Left lung (tissue), 10 donors: ENCODE results near the gene BFSP2. TPM values are rescaled to one million over a fixed set of nuclear protein-coding genes. Genes with fewer than 3 reads are reported as not detected.
A peak's percentile ranks its signal among the peaks of the same experiment; 100 is the strongest.

Source experiments
- ATAC-seq: fragments of 200-7000 bp; cut with Tn5 transposase; one replicate; pipeline ENCODE4 v1.9.1; 2020; ENCODE audit warnings: moderate library complexity
- DNase-seq, 4 donors: peaks; one replicate each; pipeline ENCODE4 v3.0.0-alpha.2; 2013 to 2020
- H3K27ac ChIP-seq, 2 donors: fragments of 200-600 bp; sonication (generic) in 1 of 2; one replicate each; pipeline versions ENCODE4 v1.5.0 to v1.8.0; 2020 to 2021
- H3K27me3 ChIP-seq, 2 donors: fragments of 200-600 bp; sonication (generic) in 1 of 2; one replicate each; pipeline versions ENCODE4 v1.5.0 to v1.8.0; 2020 to 2021
- H3K36me3 ChIP-seq, 2 donors: fragments of 200-600 bp; sonication (generic) in 1 of 2; one replicate each; pipeline versions ENCODE4 v1.5.0 to v1.8.0; 2020 to 2021
- H3K4me1 ChIP-seq, 2 donors: fragments of 200-600 bp; one replicate each; pipeline ENCODE4 v1.8.0; 2021
- H3K4me3 ChIP-seq, 2 donors: fragments of 200-600 bp; sonication (generic) in 1 of 2; one replicate each; pipeline versions ENCODE4 v1.5.0 to v1.8.0; 2020 to 2021; ENCODE audit warnings: mild to moderate bottlenecking in 1 of 2
- H3K9me3 ChIP-seq, 2 donors: fragments of 200-600 bp; sonication (generic) in 1 of 2; one replicate each; pipeline versions ENCODE4 v1.5.0 to v1.8.0; 2020 to 2021
- intact Hi-C, 2 donors: fragments of 100-400 bp; cut with DNase I; formaldehyde crosslinking; loops; one replicate each; pipeline versions ENCODE4 v1.11.2 to v1.14.2; 2022
- polyA plus RNA-seq, 6 donors: library from polyadenylated mRNA; unstranded; fragments of 120-200 nt; gene quantifications; one replicate each; pipeline ENCODE4 v1.2.1, GENCODE V29; 2013; ENCODE audit not compliant: insufficient read length in 6 of 6
- total RNA-seq, 2 donors: library from RNA; stranded (reverse); fragmentation: NEBNext Ultra II Directional; extraction: Animal tissue kit (Norgen Biotek cat#: 25700); gene quantifications; one replicate each; pipeline ENCODE4 v1.2.1, GENCODE V29; 2021
- TF ChIP-seq, protein P1 (sequence below), 2 donors: fragments of 200-600 bp; sonication (generic) in 1 of 2; IDR thresholded peaks; one replicate each; pipeline versions ENCODE4 v1.5.0 to v1.8.0; 2021; ENCODE audit warnings: antibody characterized with exemption in 2 of 2
- donor health status: DM: no; HTN: yes; CAD: no.
- donor health status: DM: no; HTN: no; CAD: no.

The BFSP2 gene
- total and polyA plus RNA-seq, 8 donors: not detected

DNA sequence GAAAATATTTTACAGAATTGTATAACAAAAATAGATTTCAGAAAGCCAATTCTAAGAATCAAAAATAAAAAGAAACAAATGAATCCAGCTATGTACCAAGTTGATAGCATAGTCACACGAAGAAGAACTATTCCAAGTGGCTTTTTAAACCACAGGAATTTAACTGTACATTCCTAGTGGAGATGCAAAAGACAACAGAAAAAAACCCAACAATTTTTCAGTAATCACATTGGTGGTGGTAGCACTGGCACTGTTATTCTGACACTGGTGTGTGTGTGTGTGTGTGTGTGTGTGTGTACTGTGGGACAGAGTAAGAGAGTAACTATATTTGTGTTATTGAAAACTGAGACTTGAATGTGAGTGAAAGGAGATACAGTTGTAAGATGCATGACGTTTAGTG lies 9.1 kb downstream of the BFSP2 start:
- TF ChIP-seq, protein P1, sequence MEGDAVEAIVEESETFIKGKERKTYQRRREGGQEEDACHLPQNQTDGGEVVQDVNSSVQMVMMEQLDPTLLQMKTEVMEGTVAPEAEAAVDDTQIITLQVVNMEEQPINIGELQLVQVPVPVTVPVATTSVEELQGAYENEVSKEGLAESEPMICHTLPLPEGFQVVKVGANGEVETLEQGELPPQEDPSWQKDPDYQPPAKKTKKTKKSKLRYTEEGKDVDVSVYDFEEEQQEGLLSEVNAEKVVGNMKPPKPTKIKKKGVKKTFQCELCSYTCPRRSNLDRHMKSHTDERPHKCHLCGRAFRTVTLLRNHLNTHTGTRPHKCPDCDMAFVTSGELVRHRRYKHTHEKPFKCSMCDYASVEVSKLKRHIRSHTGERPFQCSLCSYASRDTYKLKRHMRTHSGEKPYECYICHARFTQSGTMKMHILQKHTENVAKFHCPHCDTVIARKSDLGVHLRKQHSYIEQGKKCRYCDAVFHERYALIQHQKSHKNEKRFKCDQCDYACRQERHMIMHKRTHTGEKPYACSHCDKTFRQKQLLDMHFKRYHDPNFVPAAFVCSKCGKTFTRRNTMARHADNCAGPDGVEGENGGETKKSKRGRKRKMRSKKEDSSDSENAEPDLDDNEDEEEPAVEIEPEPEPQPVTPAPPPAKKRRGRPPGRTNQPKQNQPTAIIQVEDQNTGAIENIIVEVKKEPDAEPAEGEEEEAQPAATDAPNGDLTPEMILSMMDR (IDR thresholded peaks at IDR 0.05): no peak
- Histone ChIP-seq H3K36me3 (no peaks in the 10 kb centered on the region), H3K27me3 (peaks cover 0 to 4% of the 10 kb centered on the region in 2 donors), H3K4me1 (no peaks in the 10 kb centered on the region), H3K27ac (no peak overlapping the region), H3K9me3 (no peaks in the 10 kb centered on the region), H3K4me3 (no peak overlapping the region)
- intact Hi-C loops: no loop called here
- DNase-seq (no peak), ATAC-seq (no peak)

DNA sequence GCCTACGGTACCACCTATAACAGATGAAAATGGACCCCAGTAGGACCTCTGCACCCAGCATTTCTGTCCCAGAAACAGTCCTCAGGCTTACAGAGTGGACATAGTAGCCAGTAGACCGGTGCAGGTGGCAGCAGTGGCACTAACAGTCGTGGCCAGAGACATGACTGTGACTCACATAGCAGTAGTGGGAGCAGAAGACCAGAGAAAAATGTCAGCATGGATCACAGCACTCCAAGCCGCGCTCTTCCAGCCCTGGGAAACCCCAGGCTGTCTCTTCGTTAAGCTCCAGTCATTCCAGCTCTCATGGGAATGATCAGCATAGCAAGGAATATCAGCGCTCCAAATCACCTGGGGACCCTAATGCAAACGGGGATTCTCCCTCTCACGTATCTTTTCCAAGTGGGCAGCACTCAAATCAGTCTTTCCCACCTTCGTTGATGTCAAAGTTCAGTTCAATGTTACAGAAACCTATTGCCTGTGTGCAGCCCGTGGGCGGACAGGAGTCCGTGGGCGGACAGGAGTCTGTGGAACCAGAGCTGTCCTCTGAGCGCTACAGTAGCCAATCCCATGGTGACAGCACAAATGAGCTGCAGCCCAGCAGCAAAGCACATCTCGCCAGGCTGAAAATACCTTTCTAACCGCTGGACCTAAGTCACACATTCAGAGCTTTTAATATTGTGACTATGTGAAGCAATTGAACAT lies 10.5 kb downstream of the BFSP2 start:
- DNase-seq (no peak), ATAC-seq (no peak)
- H3K9me3 ChIP-seq: no peaks in the 10 kb centered on the region
- no peaks in the 10 kb centered on the region for H3K36me3 ChIP-seq
- intact Hi-C loops: loop anchor here in 1 of 2 donors (10.0 kb wide), 1 partner anchor 676 kb away; no protein-coding TSS in a partner anchor
- H3K27ac ChIP-seq: no peak overlapping the region
- TF ChIP-seq, protein P1 (IDR thresholded peaks at IDR 0.05): no peak
- peaks cover 0 to 4% of the 10 kb centered on the region in 2 donors for H3K27me3 ChIP-seq
- no peak overlapping the region for H3K4me3 ChIP-seq
- no peaks in the 10 kb centered on the region for H3K4me1 ChIP-seq

DNA sequence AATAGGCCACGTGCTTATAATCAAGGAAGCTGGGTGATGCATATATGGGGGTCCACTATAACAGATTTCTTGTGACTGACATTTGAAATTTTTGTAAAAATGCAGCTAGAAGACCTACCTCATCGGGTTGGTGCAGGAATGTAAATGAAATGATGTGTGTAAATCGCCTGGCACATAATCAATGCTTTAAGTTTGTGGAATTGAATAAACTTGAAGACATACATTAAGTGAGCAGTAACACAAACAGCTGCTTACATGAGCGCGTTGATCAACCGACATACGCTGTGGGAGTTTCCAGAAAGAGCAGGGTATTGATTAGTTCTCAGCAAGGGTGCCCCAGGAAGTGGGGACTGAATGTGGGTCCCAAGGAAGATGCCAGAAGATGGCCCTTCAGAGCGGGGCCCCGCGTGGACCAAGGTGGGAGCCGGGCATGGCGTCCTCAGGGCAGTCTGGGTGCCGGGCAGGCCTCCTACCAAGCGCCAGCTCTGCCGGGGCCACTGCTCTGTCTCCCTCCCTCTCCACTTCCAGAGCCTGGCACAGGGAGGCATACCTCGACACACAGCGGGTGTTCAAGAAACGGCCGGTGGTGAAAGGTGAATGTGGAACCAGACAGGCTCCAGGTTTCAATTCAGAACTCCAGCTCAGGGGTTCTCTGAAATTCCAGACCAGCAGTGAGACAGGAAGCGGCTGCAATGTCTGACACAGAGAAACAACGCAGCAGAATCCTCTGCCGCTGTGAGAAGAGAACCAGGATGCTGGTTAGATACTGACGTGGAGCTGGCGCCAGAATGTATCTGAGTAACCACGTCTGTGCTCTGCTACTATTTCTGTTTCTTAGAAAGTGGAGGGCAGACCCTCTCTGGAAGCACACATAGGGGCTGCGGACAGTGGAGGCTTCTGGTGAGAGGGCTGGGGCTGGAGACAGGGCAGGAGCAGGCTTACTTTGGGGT lies 12.6 kb downstream of the BFSP2 start:
- intact Hi-C loops: loop anchor here in 1 of 2 donors (10.0 kb wide), 1 partner anchor 678 kb away; no protein-coding TSS in a partner anchor
- Histone ChIP-seq H3K36me3 (no peaks in the 10 kb centered on the region), H3K27me3 (peaks cover 0 to 4% of the 10 kb centered on the region in 2 donors), H3K4me1 (no peaks in the 10 kb centered on the region), H3K9me3 (no peaks in the 10 kb centered on the region), H3K27ac (peak overlapping the region in 1 of 2 donors; percentile 33), H3K4me3 (no peak overlapping the region)
- TF ChIP-seq, protein P1 (IDR thresholded peaks at IDR 0.05): no peak
- ATAC-seq (peak; percentile 29), DNase-seq (peak in 3 of 4 donors; percentile 65 to 80 (median 71))

DNA sequence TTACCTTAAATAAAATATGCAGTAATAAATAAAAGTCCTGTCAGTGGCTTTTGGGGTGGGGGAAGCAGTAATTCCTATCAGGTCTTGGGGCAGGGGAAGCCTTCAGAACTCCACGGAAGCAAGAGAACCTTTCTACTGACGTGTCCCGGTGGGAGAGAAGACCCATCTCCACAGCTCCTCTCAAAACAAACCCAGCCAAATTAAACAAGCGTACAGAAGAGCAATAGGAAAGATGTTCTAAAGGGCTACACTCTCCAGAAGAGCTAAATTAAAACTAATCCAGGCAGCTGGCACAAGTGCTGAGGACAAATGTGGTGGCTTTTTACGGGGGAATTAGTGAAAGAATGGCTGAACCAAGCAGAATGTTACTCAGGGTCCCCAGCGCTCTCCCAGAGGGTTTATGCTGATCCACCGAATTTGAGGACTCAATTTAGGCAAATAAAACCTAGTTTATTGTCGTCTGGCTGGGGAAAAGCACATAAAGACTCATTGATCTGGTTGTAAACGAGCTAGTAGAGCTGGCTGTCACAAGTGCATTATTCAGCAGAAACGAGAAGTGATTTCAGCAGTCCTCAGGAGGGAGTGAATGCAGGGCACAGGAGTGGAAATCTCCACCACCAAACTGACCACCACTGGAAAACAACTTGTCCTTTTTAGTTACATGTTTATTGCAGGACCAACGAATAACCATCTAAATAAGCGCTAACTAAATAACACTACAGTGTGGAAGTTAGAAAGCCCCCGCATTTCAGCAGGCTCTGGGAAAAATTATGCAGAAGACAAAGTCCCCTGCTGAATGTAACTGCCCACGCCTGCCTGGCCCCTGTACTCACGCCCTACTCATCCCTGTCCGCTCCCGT lies 13.5 kb downstream of the BFSP2 start:
- intact Hi-C loops: loop anchor here in 1 of 2 donors (10.0 kb wide), 1 partner anchor 679 kb away; no protein-coding TSS in a partner anchor
- H3K27ac ChIP-seq: peak overlapping the region in 1 of 2 donors; percentile 33

More for the DNA sequence above, 13.5 kb downstream of the BFSP2 start:
- Histone ChIP-seq H3K36me3 (no peaks in the 10 kb centered on the region), H3K4me1 (no peaks in the 10 kb centered on the region), H3K4me3 (no peak overlapping the region), H3K9me3 (no peaks in the 10 kb centered on the region), H3K27me3 (no peaks in the 10 kb centered on the region)
- DNase-seq: peak in 2 of 4 donors; percentile 51 to 61
- peak; percentile 73 for ATAC-seq
- TF ChIP-seq, protein P1 (IDR thresholded peaks at IDR 0.05): no peak
